Prostate gland (tissue), 2 donors: ENCODE results near the gene PDF. TPM values are rescaled to one million over a fixed set of nuclear protein-coding genes. Genes with fewer than 3 reads are reported as not detected.
A peak's percentile ranks its signal among the peaks of the same experiment; 100 is the strongest.

Experiments
- DNase-seq: peaks from one replicate; pipeline ENCODE4 v3.0.0-alpha.2; 2019; ENCODE audit warnings: low spot score
- H3K27ac ChIP-seq, 2 donors: fragments of 200-600 bp; sonication (generic); 2 replicates each; pipeline ENCODE4 v1.5.1; 2017 to 2019
- H3K27me3 ChIP-seq: fragments of 200-600 bp; sonication (generic); replicated peaks from 2 replicates; pipeline ENCODE4 v1.5.1; 2019; ENCODE audit not compliant: insufficient read depth
- H3K36me3 ChIP-seq, 2 donors: fragments of 200-600 bp; sonication (generic); 1 replicate in 1 of 2; 2 replicates in 1 of 2; pipeline versions ENCODE4 v1.5.1 to v1.8.1; 2017 to 2019
- H3K4me1 ChIP-seq: fragments of 200-600 bp; sonication (generic); replicated peaks from 2 replicates; pipeline ENCODE4 v1.5.1; 2019
- H3K4me3 ChIP-seq, 2 donors: fragments of 200-600 bp; sonication (generic); 2 replicates each; pipeline ENCODE4 v1.5.1; 2017 to 2019
- H3K9me3 ChIP-seq: fragments of 200-600 bp; sonication (generic); 2 replicates; pipeline ENCODE4 v1.5.1; 2017
- POLR2A ChIP-seq: fragments of 450-650 bp; IDR thresholded peaks from one replicate; pipeline ENCODE4 v1.6.1; 2016; ENCODE audit warnings: antibody characterized with exemption, mild to moderate bottlenecking
- POLR2AphosphoS5 ChIP-seq: sonication (generic); formaldehyde crosslinking; IDR thresholded peaks from one replicate; pipeline ENCODE4 v1.6.1; 2017; ENCODE audit warnings: antibody characterized with exemption
- WGBS: methylation state at CpG from one replicate; pipeline ENCODE4 v1.1.5; 2018; 5-methylcytosine and 5-hydroxymethylcytosine counted together
- intact Hi-C: fragments of 100-400 bp; cut with DNase I; formaldehyde crosslinking; loops from one replicate; pipeline ENCODE4 v1.14.2; 2022
- total RNA-seq, 2 donors: library from RNA; depleted of rRNA; stranded (reverse); fragments of >200 nt; gene quantifications; one replicate each; pipeline ENCODE4 v1.1.0, GENCODE V29; 2016
- TF ChIP-seq, protein P1 (sequence below), 4 experiments: fragments of 200-600 bp in 2 of 4; fragments of 450-650 bp in 2 of 4; sonication (generic) in 2 of 4; IDR thresholded peaks; 1 replicate in 3 of 4; 2 replicates in 1 of 4; pipeline ENCODE4 v1.5.1; 2016 to 2019; ENCODE audit warnings: antibody characterized with exemption in 4 of 4, mild to moderate bottlenecking in 2 of 4, moderate library complexity in 2 of 4

PDF gene
- total RNA-seq, 2 donors from 2014 or later: 40.7 to 42.9 TPM

DNA sequence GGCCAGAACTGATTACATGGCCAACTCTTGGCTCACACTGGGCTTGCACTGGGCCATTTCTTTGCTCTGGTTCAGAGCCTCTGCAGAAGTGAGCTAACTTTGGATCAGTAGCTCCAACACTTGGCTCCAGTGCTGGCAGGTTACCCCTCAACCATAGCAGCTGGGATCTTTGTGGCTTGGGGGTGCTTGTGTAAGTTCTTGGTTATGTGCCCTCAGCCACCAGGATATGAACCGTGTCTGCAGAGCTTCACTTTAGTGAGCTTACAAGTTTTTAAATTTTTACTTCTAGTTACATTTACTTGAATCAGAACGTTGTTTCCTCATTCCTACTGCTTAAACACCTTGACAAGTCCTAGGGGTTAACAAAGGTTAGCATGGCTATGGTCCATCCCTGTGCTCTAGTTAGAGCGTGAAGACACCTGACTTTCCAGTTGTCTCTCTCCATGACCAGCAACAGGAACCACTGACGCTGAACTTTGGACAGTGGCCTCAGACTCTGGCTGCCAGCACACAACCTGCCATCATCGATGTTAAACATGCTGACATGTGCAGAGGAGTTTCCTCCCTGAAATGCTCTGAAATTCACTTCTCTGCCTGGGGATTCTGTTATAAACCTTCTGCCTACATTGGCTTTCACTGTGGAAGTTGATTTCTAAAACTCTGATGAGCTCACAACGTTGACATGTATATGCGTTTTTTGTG is 4.1 kb downstream of the PDF start:
- no peak overlapping the region for H3K27ac ChIP-seq
- H3K36me3 ChIP-seq: peaks cover 5 to 13% of the 10 kb centered on the region in 2 donors
- H3K9me3 ChIP-seq: no peaks in the 10 kb centered on the region
- peaks cover 14% of the 10 kb centered on the region for H3K4me1 ChIP-seq
- intact Hi-C loops: no loop called here
- H3K4me3 ChIP-seq: no peak overlapping the region
- 44% methylated on average over 7 of the region's 7 CpGs for WGBS
- TF ChIP-seq POLR2AphosphoS5 (no peak), POLR2A (no peak)
- TF ChIP-seq, protein P1, sequence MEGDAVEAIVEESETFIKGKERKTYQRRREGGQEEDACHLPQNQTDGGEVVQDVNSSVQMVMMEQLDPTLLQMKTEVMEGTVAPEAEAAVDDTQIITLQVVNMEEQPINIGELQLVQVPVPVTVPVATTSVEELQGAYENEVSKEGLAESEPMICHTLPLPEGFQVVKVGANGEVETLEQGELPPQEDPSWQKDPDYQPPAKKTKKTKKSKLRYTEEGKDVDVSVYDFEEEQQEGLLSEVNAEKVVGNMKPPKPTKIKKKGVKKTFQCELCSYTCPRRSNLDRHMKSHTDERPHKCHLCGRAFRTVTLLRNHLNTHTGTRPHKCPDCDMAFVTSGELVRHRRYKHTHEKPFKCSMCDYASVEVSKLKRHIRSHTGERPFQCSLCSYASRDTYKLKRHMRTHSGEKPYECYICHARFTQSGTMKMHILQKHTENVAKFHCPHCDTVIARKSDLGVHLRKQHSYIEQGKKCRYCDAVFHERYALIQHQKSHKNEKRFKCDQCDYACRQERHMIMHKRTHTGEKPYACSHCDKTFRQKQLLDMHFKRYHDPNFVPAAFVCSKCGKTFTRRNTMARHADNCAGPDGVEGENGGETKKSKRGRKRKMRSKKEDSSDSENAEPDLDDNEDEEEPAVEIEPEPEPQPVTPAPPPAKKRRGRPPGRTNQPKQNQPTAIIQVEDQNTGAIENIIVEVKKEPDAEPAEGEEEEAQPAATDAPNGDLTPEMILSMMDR (IDR thresholded peaks at IDR 0.05): no peak
- DNase-seq: no peak
- H3K27me3 ChIP-seq: no peaks in the 10 kb centered on the region

DNA sequence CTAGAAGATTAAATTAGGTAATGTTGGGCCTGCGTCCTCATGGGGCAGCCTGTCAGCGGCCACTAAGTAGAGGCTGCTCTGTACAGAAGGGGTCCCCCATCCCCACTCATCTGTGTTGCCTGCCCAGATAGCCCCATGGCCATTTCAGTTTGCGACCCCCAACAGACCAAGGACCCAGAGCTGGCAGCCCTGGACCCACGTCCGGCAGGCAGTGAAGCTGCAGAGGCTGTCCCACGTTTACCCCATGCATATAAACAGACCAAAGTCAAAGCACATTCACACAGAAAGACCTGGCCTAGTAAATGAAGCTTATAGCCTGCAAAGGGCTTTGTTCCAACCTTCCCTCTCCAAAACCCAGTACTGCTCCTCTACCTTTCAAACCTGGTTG is 4.6 kb downstream of the PDF start:
- peaks cover 10 to 18% of the 10 kb centered on the region in 2 donors for H3K36me3 ChIP-seq

DNA sequence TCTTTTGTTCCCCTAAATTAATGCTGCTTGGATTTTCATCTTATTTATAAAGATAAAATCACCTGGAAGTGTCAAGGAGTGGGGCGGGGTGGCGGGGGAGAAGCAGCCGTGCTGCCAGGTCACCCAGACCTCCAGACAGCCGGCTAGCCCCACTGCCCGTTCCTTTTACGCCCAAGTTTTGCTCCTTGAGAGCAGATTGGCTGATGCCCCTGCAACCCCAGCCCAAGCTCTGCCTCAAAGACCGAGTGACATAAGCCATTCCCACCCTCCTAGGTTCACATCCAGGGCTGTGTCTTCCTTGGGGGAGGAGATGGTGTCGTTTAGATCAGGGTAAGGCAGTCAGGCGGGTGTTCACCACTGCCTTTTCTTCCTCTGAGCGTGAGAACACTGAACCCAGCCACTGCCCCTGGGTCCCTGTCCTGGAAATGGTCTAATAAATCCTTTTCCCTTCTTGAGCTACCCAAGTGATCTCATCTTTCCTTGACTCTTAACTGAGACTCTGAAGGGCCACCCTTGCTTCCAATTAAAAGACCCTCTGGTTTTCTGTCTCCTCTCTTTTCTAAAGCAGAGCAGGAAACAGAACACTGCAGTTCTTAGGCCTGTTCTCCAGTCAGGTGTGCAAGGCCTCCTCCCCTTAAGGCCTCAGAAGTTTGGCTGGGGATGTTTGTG is 5.7 kb downstream of the PDF start:
- Histone ChIP-seq H3K27me3 (no peaks in the 10 kb centered on the region), H3K27ac (no peak overlapping the region), H3K4me3 (no peak overlapping the region), H3K36me3 (peaks cover 19 to 28% of the 10 kb centered on the region in 2 donors), H3K9me3 (no peaks in the 10 kb centered on the region), H3K4me1 (peaks cover 14% of the 10 kb centered on the region)
- 63% methylated on average over 10 of the region's 10 CpGs for WGBS
- intact Hi-C loops: no loop called here
- no peak for DNase-seq
- no peak for TF ChIP-seq POLR2A
- no peak for TF ChIP-seq POLR2AphosphoS5
- TF ChIP-seq, protein P1 (IDR thresholded peaks at IDR 0.05): no peak

More for the DNA sequence above, 4.6 kb downstream of the PDF start:
- no peak for DNase-seq
- intact Hi-C loops: no loop called here
- Histone ChIP-seq H3K4me3 (no peak overlapping the region), H3K27ac (no peak overlapping the region), H3K27me3 (no peaks in the 10 kb centered on the region), H3K4me1 (peaks cover 14% of the 10 kb centered on the region), H3K9me3 (no peaks in the 10 kb centered on the region)
- TF ChIP-seq POLR2A: no peak
- TF ChIP-seq, protein P1 (IDR thresholded peaks at IDR 0.05): no peak
- no peak for TF ChIP-seq POLR2AphosphoS5
- WGBS: 82% methylated on average over 6 of the region's 6 CpGs

DNA sequence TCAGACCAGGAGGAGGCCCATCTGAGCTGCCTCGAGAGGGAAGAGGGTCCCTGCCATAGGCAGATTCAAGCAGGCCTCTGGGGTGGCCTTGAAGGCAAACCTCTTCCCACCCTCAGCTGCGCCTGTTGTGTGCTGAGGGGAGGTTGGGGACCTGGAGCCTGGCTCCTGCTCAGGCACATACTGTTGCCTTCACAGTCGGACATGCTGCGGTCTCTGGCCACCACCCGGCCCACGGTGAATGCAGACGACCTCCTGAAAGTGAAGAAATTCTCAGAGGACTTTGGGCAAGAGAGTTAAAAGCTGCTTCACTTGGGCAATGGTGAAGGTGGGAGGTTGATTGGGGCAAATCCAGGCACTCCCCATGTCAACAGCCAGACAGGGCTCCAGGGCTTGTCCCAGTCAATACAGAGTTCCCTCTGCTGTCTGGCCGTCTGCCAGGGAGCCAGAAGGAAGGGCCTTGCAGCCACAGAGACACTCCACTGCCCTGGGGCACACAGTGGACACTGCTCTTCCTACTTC is 6.3 kb downstream of the PDF start:
- H3K27me3 ChIP-seq: no peaks in the 10 kb centered on the region
- DNase-seq: peak; percentile 37
- no peak overlapping the region for H3K27ac ChIP-seq
- no peak overlapping the region for H3K4me3 ChIP-seq
- H3K9me3 ChIP-seq: no peaks in the 10 kb centered on the region
- peaks cover 25 to 34% of the 10 kb centered on the region in 2 donors for H3K36me3 ChIP-seq
- 70% methylated on average over 7 of the region's 8 CpGs for WGBS
- intact Hi-C loops: no loop called here
- peaks cover 8% of the 10 kb centered on the region for H3K4me1 ChIP-seq
- TF ChIP-seq POLR2AphosphoS5 (no peak), POLR2A (no peak)
- TF ChIP-seq, protein P1 (IDR thresholded peaks at IDR 0.05): no peak
